H1 (cell line): ENCODE data around the gene ZNF407. TPM values are rescaled to one million over a fixed set of nuclear protein-coding genes. Genes with fewer than 3 reads are reported as not detected.

ENCODE experiments used
- CHD7 ChIP-seq: fragments of 300-600 bp; sonication (generic); IDR thresholded peaks from 2 replicates; pipeline ENCODE4 v1.7.1; 2012; ENCODE audit warnings: low read length, moderate library complexity, mild to moderate bottlenecking, inconsistent platforms; ENCODE audit not compliant: insufficient replicate concordance
- EP300 ChIP-seq, 2 experiments: IDR thresholded peaks; 1 replicate in 1 of 2; 2 replicates in 1 of 2; pipeline ENCODE4 v1.6.1; 2011 to 2012; ENCODE audit warnings: low read depth in 2 of 2, low read length in 2 of 2, mild to moderate bottlenecking in 2 of 2, borderline replicate concordance in 1 of 2, inconsistent platforms in 1 of 2, moderate library complexity in 1 of 2
- EZH2 ChIP-seq: fragments of 200-600 bp; sonication (generic); IDR thresholded peaks from 2 replicates; pipeline ENCODE4 v1.7.1; 2012; ENCODE audit warnings: low read depth, mild to moderate bottlenecking, moderate library complexity, low read length, inconsistent platforms; ENCODE audit not compliant: severe bottlenecking
- FOSL1 ChIP-seq: IDR thresholded peaks from 2 replicates; pipeline ENCODE4 v1.6.1; 2011; ENCODE audit warnings: mild to moderate bottlenecking, low read depth, low read length, moderate library complexity; ENCODE audit not compliant: insufficient read depth
- NANOG ChIP-seq: IDR thresholded peaks from 2 replicates; pipeline ENCODE4 v1.6.1; 2011; ENCODE audit warnings: low read length, low read depth, mild to moderate bottlenecking, inconsistent platforms; ENCODE audit not compliant: insufficient read depth, poor library complexity, severe bottlenecking
- polyA plus RNA-seq, 7 experiments: library from polyadenylated mRNA; depleted of rRNA in 3 of 7; stranded (reverse) in 5 of 7; unstranded in 2 of 7; fragments of >200 nt in 5 of 7; fragments of 200-250 nt in 2 of 7; gene quantifications; 1 replicate in 5 of 7; 2 replicates in 1 of 7; 4 replicates in 1 of 7; pipeline versions ENCODE4 v1.2.1 to v1.2.3, GENCODE V29; 2011 to 2013; ENCODE audit warnings: missing spikeins in 2 of 7, mixed read lengths in 2 of 7
- total RNA-seq: library from RNA; stranded (reverse); fragmentation: NEBNext Ultra II Directional; extraction: Animal tissue kit (Norgen Biotek cat#: 25700); gene quantifications from 2 replicates; pipeline ENCODE4 v1.2.1, GENCODE V29; 2021

Gene ZNF407
- total and polyA plus RNA-seq, 2 of the 8 experiments (the other 6 are each of a cell fraction or from before 2014, with no cell fraction given): 1.5 to 6.8 TPM

DNA sequence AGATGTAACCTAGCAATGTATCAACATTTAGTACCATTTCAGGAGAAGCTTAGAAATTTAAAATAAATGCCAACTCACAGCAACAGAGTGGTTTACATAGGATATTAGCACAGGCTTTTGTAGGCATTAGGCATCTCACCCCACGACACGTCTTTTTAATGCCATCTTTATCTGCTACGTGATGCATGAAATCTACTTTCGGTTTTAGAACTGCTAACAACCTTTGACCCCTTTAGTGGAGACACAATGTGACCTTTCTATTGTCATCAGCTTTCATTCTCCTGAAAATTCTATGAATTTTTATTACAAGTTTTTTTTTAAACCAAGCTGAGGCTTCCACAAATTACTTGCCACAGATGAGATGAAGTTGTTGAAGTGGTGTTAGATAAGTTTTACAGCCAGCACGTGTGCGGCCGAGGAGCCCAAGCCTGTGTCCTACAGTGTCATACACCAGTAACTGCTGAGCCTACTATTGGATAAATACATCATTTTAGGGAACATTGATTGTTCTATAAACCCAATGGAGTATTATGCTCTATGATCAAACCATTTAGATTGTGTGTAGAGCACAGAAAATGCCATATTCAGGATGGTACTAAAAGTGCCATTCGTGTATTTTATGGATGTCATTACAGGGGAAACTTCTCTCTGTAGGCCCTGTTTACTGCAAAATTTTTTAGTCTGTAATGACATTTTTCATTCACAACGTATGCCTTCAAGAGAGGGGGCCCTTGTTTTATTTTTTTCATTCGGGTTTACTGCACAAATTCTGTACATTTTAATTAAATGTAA lies 459.7 kb downstream of the ZNF407 start (continued):
- TF ChIP-seq CHD7 (no peak), EP300 (IDR thresholded peaks at IDR 0.05; ENCODE audit: borderline replicate concordance in 1 of 2, low read depth in 2 of 2, low read length in 2 of 2) (no peak), EZH2 (no peak), FOSL1 (no peak), NANOG (no peak)
- TF ChIP-seq, all 59 proteins: peak for 0
